PC-3 (cell line): ENCODE data around the gene LY6G6F. TPM values are rescaled to one million over a fixed set of nuclear protein-coding genes. Genes with fewer than 3 reads are reported as not detected.

Experiments used
- ATAC-seq: fragments of 200-7000 bp; cut with Tn5 transposase; 2 replicates; pipeline ENCODE4 v1.9.1; 2020; ENCODE audit warnings: mild to moderate bottlenecking, moderate library complexity
- BruUV-seq: library from RNA; stranded (reverse); fragments of 400-500 nt; replicated peaks from 2 replicates; lab custom pipeline; 2021; lab: Mats Ljungman, UMichigan
- CTCF ChIA-PET: fragments of 300-600 bp; sonication (Branson Sonifier 250); formaldehyde crosslinking; loops from one replicate; lab custom pipeline; 2022; ENCODE audit warnings: antibody characterized with exemption; lab: Charles Lee
- POLR2A ChIA-PET: fragments of 300-600 bp; sonication (Branson Sonifier 250); formaldehyde crosslinking; loops from one replicate; lab custom pipeline; 2022; ENCODE audit warnings: antibody characterized with exemption; ENCODE audit not compliant: unreplicated experiment; lab: Charles Lee
- DNase-seq: peaks from one replicate; pipeline ENCODE4 v3.0.0-alpha.2; 2015
- H2AFZ ChIP-seq: fragments of 300-600 bp; sonication (generic); 2 replicates; pipeline ENCODE4 v1.6.0; 2016; ENCODE audit warnings: antibody characterized with exemption, low read length
- H3F3A ChIP-seq: fragments of 300-600 bp; sonication (generic); one replicate; pipeline ENCODE4 v1.6.0; 2017; ENCODE audit warnings: antibody characterized with exemption, low read length, control low read depth, mild to moderate bottlenecking; ENCODE audit not compliant: unreplicated experiment
- H3K27ac ChIP-seq: fragments of 300-600 bp; sonication (generic); 2 replicates; pipeline ENCODE4 v1.5.1; 2016; ENCODE audit warnings: mild to moderate bottlenecking, low read length
- H3K27me3 ChIP-seq: fragments of 300-600 bp; sonication (generic); 2 replicates; pipeline ENCODE4 v1.6.1; 2016; ENCODE audit warnings: low read length, mixed read lengths
- H3K36me3 ChIP-seq: fragments of 300-600 bp; sonication (generic); 2 replicates; pipeline ENCODE4 v1.6.1; 2016; ENCODE audit warnings: low read depth, mixed run types, low read length, mixed read lengths
- H3K4me1 ChIP-seq: fragments of 300-600 bp; sonication (generic); 2 replicates; pipeline ENCODE4 v1.5.1; 2016; ENCODE audit warnings: low read length; ENCODE audit not compliant: insufficient read depth
- H3K4me2 ChIP-seq: fragments of 300-600 bp; sonication (generic); 2 replicates; pipeline ENCODE4 v1.6.0; 2016; ENCODE audit warnings: low read length
- H3K4me3 ChIP-seq: fragments of 300-600 bp; sonication (generic); 2 replicates; pipeline ENCODE4 v1.5.1; 2016; ENCODE audit warnings: mild to moderate bottlenecking, low read length, mixed read lengths
- H3K79me2 ChIP-seq: fragments of 300-600 bp; sonication (generic); 2 replicates; pipeline ENCODE4 v1.6.1; 2017; ENCODE audit warnings: low read length, mixed read lengths
- H3K9ac ChIP-seq: fragments of 300-600 bp; sonication (generic); 2 replicates; pipeline ENCODE4 v1.6.0; 2016; ENCODE audit warnings: mild to moderate bottlenecking, low read length
- H3K9me2 ChIP-seq: fragments of 300-600 bp; sonication (generic); replicated peaks from 2 replicates; pipeline ENCODE4 v1.6.1; 2016; ENCODE audit warnings: mixed run types, low read length, mixed read lengths
- H3K9me3 ChIP-seq: fragments of 300-600 bp; sonication (generic); 2 replicates; pipeline ENCODE4 v1.6.1; 2016; ENCODE audit warnings: low read length, mixed read lengths
- H4K20me1 ChIP-seq: fragments of 300-600 bp; sonication (generic); 2 replicates; pipeline ENCODE4 v1.6.1; 2016; ENCODE audit warnings: low read length, mixed read lengths
- EZH2 ChIP-seq: fragments of 300-600 bp; sonication (generic); IDR thresholded peaks from one replicate; pipeline ENCODE4 v1.6.1; 2017; ENCODE audit warnings: antibody characterized with exemption, mild to moderate bottlenecking, low read length; ENCODE audit not compliant: unreplicated experiment
- EZH2phosphoT487 ChIP-seq: fragments of 300-600 bp; sonication (generic); IDR thresholded peaks from 2 replicates; pipeline ENCODE4 v1.6.1; 2018; ENCODE audit warnings: mild to moderate bottlenecking, antibody characterized with exemption, low read length, borderline replicate concordance
- intact Hi-C: fragments of 100-400 bp; cut with micrococcal nuclease; formaldehyde crosslinking; loops from 2 replicates; pipeline ENCODE4 v1.9.0; 2023
- total RNA-seq: library from RNA; depleted of rRNA; stranded (reverse); fragments of >200 nt; gene quantifications from 2 replicates; pipeline ENCODE4 v1.2.3, GENCODE V29; 2014
- TF ChIP-seq, protein P1 (sequence below): fragments of 300-600 bp; sonication (generic); conservative IDR thresholded peaks from 2 replicates; pipeline ENCODE4 v1.5.1; 2017; ENCODE audit warnings: antibody characterized with exemption, low read depth, mild to moderate bottlenecking, low read length

Gene LY6G6F
- total RNA-seq, 1 experiment from 2014 or later = not detected

GRCh38 chr6:31663126-31663960 lies 43.3 kb upstream of the LY6G6F start:
- POLR2A ChIA-PET = interaction anchor here (0.6 kb wide), 1 partner anchor 164 kb away, joined by 5 read pairs; no protein-coding TSS in a partner anchor

GRCh38 chr6:31663961-31664789 lies 42.5 kb upstream of the LY6G6F start:
- H3F3A ChIP-seq = no peaks in the 10 kb centered on the region
- H3K4me2 ChIP-seq = peak overlapping the region; percentile 99
- intact Hi-C loops = no loop called here
- peaks cover 38% of the 10 kb centered on the region for H3K4me1 ChIP-seq
- H4K20me1 ChIP-seq = peaks cover under 1% of the 10 kb centered on the region; the same call in 1 of the 2 replicates
- ChIA-PET CTCF (interaction anchor here (0.6 kb wide), 1 partner anchor 79 kb away, joined by 3 read pairs; no protein-coding TSS in a partner anchor), POLR2A (interaction anchor here (0.6 to 0.8 kb wide), 4 partner anchors 72 to 429 kb away, joined by 4 to 6 read pairs (median 5); no protein-coding TSS in a partner anchor)
- H3K36me3 ChIP-seq = peaks cover 24% of the 10 kb centered on the region
- TF ChIP-seq, protein P1, sequence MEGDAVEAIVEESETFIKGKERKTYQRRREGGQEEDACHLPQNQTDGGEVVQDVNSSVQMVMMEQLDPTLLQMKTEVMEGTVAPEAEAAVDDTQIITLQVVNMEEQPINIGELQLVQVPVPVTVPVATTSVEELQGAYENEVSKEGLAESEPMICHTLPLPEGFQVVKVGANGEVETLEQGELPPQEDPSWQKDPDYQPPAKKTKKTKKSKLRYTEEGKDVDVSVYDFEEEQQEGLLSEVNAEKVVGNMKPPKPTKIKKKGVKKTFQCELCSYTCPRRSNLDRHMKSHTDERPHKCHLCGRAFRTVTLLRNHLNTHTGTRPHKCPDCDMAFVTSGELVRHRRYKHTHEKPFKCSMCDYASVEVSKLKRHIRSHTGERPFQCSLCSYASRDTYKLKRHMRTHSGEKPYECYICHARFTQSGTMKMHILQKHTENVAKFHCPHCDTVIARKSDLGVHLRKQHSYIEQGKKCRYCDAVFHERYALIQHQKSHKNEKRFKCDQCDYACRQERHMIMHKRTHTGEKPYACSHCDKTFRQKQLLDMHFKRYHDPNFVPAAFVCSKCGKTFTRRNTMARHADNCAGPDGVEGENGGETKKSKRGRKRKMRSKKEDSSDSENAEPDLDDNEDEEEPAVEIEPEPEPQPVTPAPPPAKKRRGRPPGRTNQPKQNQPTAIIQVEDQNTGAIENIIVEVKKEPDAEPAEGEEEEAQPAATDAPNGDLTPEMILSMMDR = no peak
- no peak for TF ChIP-seq EZH2phosphoT487
- TF ChIP-seq EZH2 = no peak
- peak overlapping the region; percentile 93 for H3K27ac ChIP-seq
- peak overlapping the region; percentile 92 for H3K4me3 ChIP-seq
- no peaks in the 10 kb centered on the region for H3K9me2 ChIP-seq
- peaks cover 64% of the 10 kb centered on the region for H3K79me2 ChIP-seq
- DNase-seq = peak; percentile 73
- ATAC-seq = peak; percentile 23
- H3K9me3 ChIP-seq = no peaks in the 10 kb centered on the region
- no peaks in the 10 kb centered on the region for H3K27me3 ChIP-seq
- TSS peak; percentile 24 for BruUV-seq
- peak overlapping the region; percentile 96 for H3K9ac ChIP-seq
- peak overlapping the region; percentile 75 for H2AFZ ChIP-seq

More at GRCh38 chr6:31663126-31663960, 43.3 kb upstream of the LY6G6F start:
- peak overlapping the region; percentile 92 for H3K4me3 ChIP-seq
- ATAC-seq (no peak), DNase-seq (peak; percentile 40)
- TF ChIP-seq, protein P1 = no peak
- TF ChIP-seq EZH2phosphoT487 (no peak), EZH2 (no peak)
- H3K79me2 ChIP-seq = peaks cover 64% of the 10 kb centered on the region
- intact Hi-C loops = no loop called here
- H3K9me2 ChIP-seq = no peaks in the 10 kb centered on the region
- peaks cover 46% of the 10 kb centered on the region for H3K4me1 ChIP-seq
- peaks cover 4% of the 10 kb centered on the region; the same call in 1 of the 2 replicates for H4K20me1 ChIP-seq
- H3K4me2 ChIP-seq = peak overlapping the region; percentile 99
- no peaks in the 10 kb centered on the region for H3F3A ChIP-seq
- no peak overlapping the region for H3K9ac ChIP-seq
- peaks cover 16% of the 10 kb centered on the region for H3K36me3 ChIP-seq
- CTCF ChIA-PET = interaction anchor here (0.6 kb wide), 1 partner anchor 78 kb away, joined by 3 read pairs; no protein-coding TSS in a partner anchor
- no peak overlapping the region for H2AFZ ChIP-seq
- H3K9me3 ChIP-seq = no peaks in the 10 kb centered on the region
- H3K27ac ChIP-seq = peak overlapping the region; percentile 17; the same call in 1 of the 2 replicates
- no peaks in the 10 kb centered on the region for H3K27me3 ChIP-seq
- no TSS peak for BruUV-seq
